GM23338 (cell line): ENCODE measurements around the gene BATF3. TPM values are rescaled to one million over a fixed set of nuclear protein-coding genes. Genes with fewer than 3 reads are reported as not detected.

ENCODE experiments used
- ATAC-seq: fragments of 200-7000 bp; cut with Tn5 transposase; 3 replicates; pipeline ENCODE4 v1.9.1; 2020
- DNase-seq: peaks from one replicate; pipeline ENCODE4 v3.0.0-alpha.2; 2015; ENCODE audit warnings: low spot score
- H2AFZ ChIP-seq: fragments of 200-600 bp; sonication (generic); 2 replicates; pipeline ENCODE4 v1.8.0; 2016; ENCODE audit warnings: antibody characterized with exemption, mild to moderate bottlenecking, moderate library complexity
- H3F3A ChIP-seq: fragments of 200-600 bp; sonication (generic); replicated peaks from 2 replicates; pipeline ENCODE4 v1.8.0; 2017; ENCODE audit warnings: antibody characterized with exemption, mixed run types, low read depth
- H3K27ac ChIP-seq: fragments of 200-600 bp; sonication (generic); 2 replicates; pipeline ENCODE4 v1.6.1; 2016; ENCODE audit warnings: low read depth
- H3K27me3 ChIP-seq: fragments of 200-600 bp; sonication (generic); 2 replicates; pipeline ENCODE4 v1.8.0; 2016; ENCODE audit warnings: mild to moderate bottlenecking, mixed run types, moderate library complexity; ENCODE audit not compliant: insufficient read depth
- H3K36me3 ChIP-seq: fragments of 200-600 bp; sonication (generic); 2 replicates; pipeline ENCODE4 v1.8.0; 2016; ENCODE audit warnings: mild to moderate bottlenecking; ENCODE audit not compliant: insufficient read depth
- H3K4me1 ChIP-seq: fragments of 200-600 bp; sonication (generic); 2 replicates; pipeline ENCODE4 v1.8.0; 2016; ENCODE audit warnings: mild to moderate bottlenecking, moderate library complexity; ENCODE audit not compliant: insufficient read depth
- H3K4me2 ChIP-seq: fragments of 200-600 bp; sonication (generic); 2 replicates; pipeline ENCODE4 v1.7.1; 2017; ENCODE audit warnings: mixed run types
- H3K4me3 ChIP-seq: fragments of 200-600 bp; sonication (generic); 2 replicates; pipeline ENCODE4 v1.6.1; 2016; ENCODE audit warnings: mixed run types
- H3K79me2 ChIP-seq: fragments of 200-600 bp; sonication (generic); replicated peaks from 2 replicates; pipeline ENCODE4 v1.8.0; 2017; ENCODE audit warnings: mild to moderate bottlenecking; ENCODE audit not compliant: insufficient read depth
- H3K9me2 ChIP-seq: fragments of 200-600 bp; sonication (generic); 2 replicates; pipeline ENCODE4 v1.8.0; 2017; ENCODE audit not compliant: insufficient read depth
- H4K20me1 ChIP-seq: fragments of 200-600 bp; sonication (generic); replicated peaks from 2 replicates; pipeline ENCODE4 v1.8.0; 2017; ENCODE audit warnings: mild to moderate bottlenecking; ENCODE audit not compliant: insufficient read depth
- H3K27ac Mint-ChIP-seq: 2 replicates; pipeline ENCODE4 v1.8.0; 2020; ENCODE audit warnings: inconsistent platforms, mild to moderate bottlenecking, moderate library complexity, mixed read lengths
- H3K27me3 Mint-ChIP-seq: 3 replicates; pipeline ENCODE4 v1.8.0; 2022; ENCODE audit warnings: low read depth, mild to moderate bottlenecking, moderate library complexity, mixed read lengths, inconsistent platforms; ENCODE audit not compliant: insufficient read depth, poor library complexity
- H3K36me3 Mint-ChIP-seq: 3 replicates; pipeline ENCODE4 v1.8.0; 2021; ENCODE audit warnings: low read depth, mild to moderate bottlenecking, inconsistent platforms, moderate library complexity, mixed read lengths
- H3K4me1 Mint-ChIP-seq: 3 replicates; pipeline ENCODE4 v1.8.0; 2020; ENCODE audit warnings: mild to moderate bottlenecking, inconsistent platforms, mixed read lengths
- H3K4me3 Mint-ChIP-seq: 3 replicates; pipeline ENCODE4 v1.8.0; 2021; ENCODE audit warnings: moderate library complexity, mild to moderate bottlenecking, inconsistent platforms, mixed read lengths
- H3K9me3 Mint-ChIP-seq: 3 replicates; pipeline ENCODE4 v1.8.0; 2020; ENCODE audit warnings: moderate library complexity, mild to moderate bottlenecking, inconsistent platforms, mixed read lengths
- CREB1 ChIP-seq: fragments of 250-450 bp; sonication (Bioruptor Pico); IDR thresholded peaks from 2 replicates; pipeline ENCODE4 v1.5.0; 2020; ENCODE audit warnings: low read depth, mild to moderate bottlenecking, moderate library complexity
- ETS1 ChIP-seq: IDR thresholded peaks from 2 replicates; pipeline ENCODE4 v1.6.1; 2016; ENCODE audit warnings: antibody characterized with exemption
- EZH2 ChIP-seq: fragments of 200-600 bp; sonication (generic); IDR thresholded peaks from one replicate; pipeline ENCODE4 v1.8.0; 2017; ENCODE audit warnings: antibody characterized with exemption, mild to moderate bottlenecking, low read depth; ENCODE audit not compliant: unreplicated experiment
- EZH2phosphoT487 ChIP-seq: fragments of 200-600 bp; sonication (generic); IDR thresholded peaks from one replicate; pipeline ENCODE4 v1.8.1; 2018; ENCODE audit warnings: antibody characterized with exemption; ENCODE audit not compliant: unreplicated experiment
- JUNB ChIP-seq: IDR thresholded peaks from one replicate; pipeline ENCODE4 v1.6.1; 2016; ENCODE audit warnings: antibody characterized with exemption; ENCODE audit not compliant: unreplicated experiment
- NANOG ChIP-seq: IDR thresholded peaks from 2 replicates; pipeline ENCODE4 v1.6.1; 2016; ENCODE audit warnings: antibody characterized with exemption, borderline replicate concordance
- POLR2AphosphoS5 ChIP-seq: IDR thresholded peaks from 2 replicates; pipeline ENCODE4 v1.6.1; 2016; ENCODE audit warnings: antibody characterized with exemption, low read depth
- REST ChIP-seq: IDR thresholded peaks from one replicate; pipeline ENCODE4 v1.6.1; 2018; ENCODE audit warnings: antibody characterized with exemption; ENCODE audit not compliant: unreplicated experiment
- STAT1 ChIP-seq: IDR thresholded peaks from one replicate; pipeline ENCODE4 v1.6.1; 2016; ENCODE audit warnings: antibody characterized with exemption; ENCODE audit not compliant: unreplicated experiment
- ZNF114 ChIP-seq: fragments of 250-450 bp; sonication (Bioruptor Pico); IDR thresholded peaks from 2 replicates; pipeline ENCODE4 v1.5.0; 2020; ENCODE audit warnings: mild to moderate bottlenecking, moderate library complexity
- ZNF331 ChIP-seq: fragments of 250-450 bp; sonication (Bioruptor Pico); IDR thresholded peaks from 2 replicates; pipeline ENCODE4 v1.5.0; 2020; ENCODE audit warnings: low read depth, mild to moderate bottlenecking, moderate library complexity
- polyA plus RNA-seq: library from polyadenylated mRNA; unstranded; fragments of >200 nt; fragmentation: Nextera tagmentation; extraction: Ambion mirVana; gene quantifications from 2 replicates; pipeline ENCODE4 v1.2.1, GENCODE V29; 2016
- total RNA-seq: library from RNA; depleted of rRNA; stranded (reverse); fragments of >200 nt; shearing (Covaris generic); gene quantifications from 2 replicates; pipeline ENCODE4 v1.2.3, GENCODE V29; 2014

BATF3 gene
- total and polyA plus RNA-seq, 2 experiments from 2014 or later, result 3.6 to 7.8 TPM

- H4K20me1 ChIP-seq, result no peaks in the 10 kb centered on the region
- TF ChIP-seq ZNF331 (CRISPR knock-in tag) (no peak), CREB1 (CRISPR knock-in tag) (no peak), ZNF114 (CRISPR knock-in tag) (no peak), POLR2AphosphoS5 (no peak), EZH2 (no peak)
- Mint-ChIP-seq H3K4me1 (no peaks in the 10 kb centered on the region), H3K27ac (no peak overlapping the region), H3K4me3 (no peak overlapping the region), H3K36me3 (no peaks in the 10 kb centered on the region), H3K27me3 (peaks cover 3% of the 10 kb centered on the region), H3K9me3 (no peaks in the 10 kb centered on the region)
- H3K9me2 ChIP-seq, result no peaks in the 10 kb centered on the region
- no peak overlapping the region for H3K4me2 ChIP-seq
- no peaks in the 10 kb centered on the region for H3F3A ChIP-seq
- no peak overlapping the region for H3K4me3 ChIP-seq
- H3K79me2 ChIP-seq, result no peaks in the 10 kb centered on the region
- H3K27ac ChIP-seq, result no peak overlapping the region
- no peaks in the 10 kb centered on the region for H3K27me3 ChIP-seq
- H3K4me1 ChIP-seq, result no peaks in the 10 kb centered on the region
- no peak for DNase-seq
- H3K36me3 ChIP-seq, result no peaks in the 10 kb centered on the region
- H2AFZ ChIP-seq, result no peak overlapping the region
- ATAC-seq, result no peak
Measured at GRCh38 chr1:212646588-212646987, 53.1 kb downstream of the BATF3 start.

- Histone ChIP-seq H3K36me3 (no peaks in the 10 kb centered on the region), H3K27ac (no peak overlapping the region), H3K4me1 (no peaks in the 10 kb centered on the region), H3K79me2 (no peaks in the 10 kb centered on the region), H3K9me2 (no peaks in the 10 kb centered on the region), H3K27me3 (no peaks in the 10 kb centered on the region), H3F3A (no peaks in the 10 kb centered on the region), H2AFZ (no peak overlapping the region), H3K4me2 (no peak overlapping the region), H4K20me1 (no peaks in the 10 kb centered on the region), H3K4me3 (no peak overlapping the region)
- Mint-ChIP-seq H3K4me3 (no peak overlapping the region), H3K27ac (no peak overlapping the region), H3K27me3 (peaks cover 3% of the 10 kb centered on the region), H3K36me3 (no peaks in the 10 kb centered on the region), H3K9me3 (no peaks in the 10 kb centered on the region), H3K4me1 (no peaks in the 10 kb centered on the region)
- ATAC-seq (no peak), DNase-seq (no peak)
- no peak for TF ChIP-seq JUNB
- no peak for TF ChIP-seq CREB1 (CRISPR knock-in tag)
- no peak for TF ChIP-seq EZH2phosphoT487
- TF ChIP-seq ZNF331 (CRISPR knock-in tag), result no peak
- no peak for TF ChIP-seq REST
- no peak for TF ChIP-seq STAT1
- no peak for TF ChIP-seq POLR2AphosphoS5
- TF ChIP-seq NANOG, result no peak
- TF ChIP-seq ETS1, result no peak
- TF ChIP-seq ZNF114 (CRISPR knock-in tag), result no peak
Measured at GRCh38 chr1:212645546-212646543, 53.8 kb downstream of the BATF3 start.
